A549 treated with AZD2906 at 1 μM for 4 hours (cell line): ENCODE data around the gene EMC1. TPM values are rescaled to one million over a fixed set of nuclear protein-coding genes. Genes with fewer than 3 reads are reported as not detected.

Experiments used
- total RNA-seq: library from RNA; stranded (reverse); fragments of 200-300 nt; extraction: Qiagen RNA extraction; gene quantifications from 5 replicates; pipeline ENCODE4 v1.2.3, GENCODE V29; 2022

The EMC1 gene
- total RNA-seq, result 28.0 to 35.1 TPM (median 34.6 TPM) in 5 replicates

GRCh38 chr1:19251305-19252196, at the start of gene EMC1, which contains the start of gene MRTO4:
TSS of gene EMC1 (minus strand) at chr1:19251524. CDS start at chr1:19251509, 15 bp downstream.
TSS of gene MRTO4 (plus strand) at chr1:19251805. CDS start at chr1:19251836, 31 bp downstream.

GRCh38 chr1:19288324-19289241, 37.3 kb upstream of the EMC1 start, which contains the start of gene AKR7A3:
TSS of gene AKR7A3 (minus strand) at chr1:19288770. CDS start at chr1:19288709, 61 bp downstream.

GRCh38 chr1:19209990-19210771, 41.1 kb downstream of the EMC1 start, which contains the start of gene UBR4:
TSS of gene UBR4 (minus strand) at chr1:19210266. CDS start at chr1:19210248, 18 bp downstream.

Other genes starting within 250 kb of the EMC1 start
- gene UBR4, start 41.3 kb downstream of the EMC1 start, total RNA-seq, result 87.3 to 108 TPM (median 96.2 TPM) in 5 replicates
- 61.7 to 67.2 TPM (median 63.5 TPM) in 5 replicates for gene MRTO4, start 281 bp upstream of the EMC1 start, total RNA-seq
- 0.10 to 0.20 TPM (median 0.14 TPM) in 4 of 5 replicates, not detected in the other for gene AKR7A3, start 37.2 kb upstream of the EMC1 start, total RNA-seq
- gene AKR7A2, start 60.6 kb upstream of the EMC1 start, total RNA-seq, result 36.3 to 53.8 TPM (median 53.2 TPM) in 5 replicates
- gene SLC66A1, start 60.8 kb upstream of the EMC1 start, total RNA-seq, result 16.7 to 26.4 TPM (median 21.8 TPM) in 5 replicates
- gene CAPZB, start 234.0 kb upstream of the EMC1 start, total RNA-seq, result 232 to 279 TPM (median 235 TPM) in 5 replicates